ENCODE data around the gene RBPJL.

- TF ChIP-seq USF2 (CRISPR knock-in tag; IDR thresholded peaks at IDR 0.05): no peak
- TF ChIP-seq CTCF (IDR thresholded peaks at IDR 0.05): no peak
- TF ChIP-seq CBFB (CRISPR knock-in tag; IDR thresholded peaks at IDR 0.05; ENCODE audit: low read depth): no peak
- TF ChIP-seq FOXK1 (CRISPR knock-in tag; IDR thresholded peaks at IDR 0.05): no peak
- no peak for TF ChIP-seq FOXP4 (CRISPR knock-in tag; IDR thresholded peaks at IDR 0.05)
- no peak for TF ChIP-seq MYBL2 (CRISPR knock-in tag; IDR thresholded peaks at IDR 0.05)
- TF ChIP-seq ESRRA (CRISPR knock-in tag; IDR thresholded peaks at IDR 0.05; ENCODE audit: borderline replicate concordance): no peak
- no peak for TF ChIP-seq PRDM15 (CRISPR knock-in tag; IDR thresholded peaks at IDR 0.05)
- no peak for TF ChIP-seq NR2C2 (CRISPR knock-in tag; IDR thresholded peaks at IDR 0.05)
- TF ChIP-seq TEAD4 (CRISPR knock-in tag; IDR thresholded peaks at IDR 0.05): no peak
- TF ChIP-seq ATF3 (CRISPR knock-in tag; conservative IDR thresholded peaks at IDR 0.05): no peak
- TF ChIP-seq ZNF281 (CRISPR knock-in tag; IDR thresholded peaks at IDR 0.05): no peak
These were observed 48.9 kb upstream of the RBPJL start for GRCh38 chr20:45257711-45258110.

Measured in WTC11 (cell line).